Stimulated activated CD8-positive, alpha-beta memory T cell treated with anti-CD3 and anti-CD28 coated beads, Interleukin-15, amount 100 ng/mL, for 24 hours (primary cell): ENCODE measurements around the gene ABLIM3.
"Not testable (repeated sequence)": the region's sequence is repeated elsewhere in the genome, so short reads cannot be mapped to it uniquely, and the experiment has no call there.

ENCODE experiments used
- DNase-seq: peaks from one replicate; pipeline ENCODE4 v3.0.0-alpha.2; 2020; ENCODE audit warnings: low read depth

Gene ABLIM3

GRCh38 chr5:149157330-149157729 is 16.0 kb downstream of the ABLIM3 start:
- DNase-seq: no peak

- DNase-seq: no peak
Observed at GRCh38 chr5:149160291-149160787, 19.0 kb downstream of the ABLIM3 start.

GRCh38 chr5:149161026-149161687 is 19.9 kb downstream of the ABLIM3 start:
- DNase-seq: no peak

GRCh38 chr5:149161850-149162249 is 20.6 kb downstream of the ABLIM3 start:
- DNase-seq: no peak

GRCh38 chr5:149162401-149163084 is 21.2 kb downstream of the ABLIM3 start:
- DNase-seq: no peak

- no peak for DNase-seq
Observed at GRCh38 chr5:149164731-149165130, 23.4 kb downstream of the ABLIM3 start.

- no peak for DNase-seq
Observed at GRCh38 chr5:149166128-149166527, 24.8 kb downstream of the ABLIM3 start.

- DNase-seq: no peak
Observed at GRCh38 chr5:149166591-149167100, 25.4 kb downstream of the ABLIM3 start.

GRCh38 chr5:149168276-149168906 is 27.1 kb downstream of the ABLIM3 start:
- no peak for DNase-seq

- DNase-seq: no peak
Observed at GRCh38 chr5:149170299-149170698, 29.0 kb downstream of the ABLIM3 start.

GRCh38 chr5:149172261-149172660 is 31.0 kb downstream of the ABLIM3 start:
- no peak for DNase-seq

GRCh38 chr5:149172709-149173505 is 31.6 kb downstream of the ABLIM3 start:
- no peak for DNase-seq

- no peak for DNase-seq
Observed at GRCh38 chr5:149174847-149175234, 33.5 kb downstream of the ABLIM3 start.

- no peak for DNase-seq
Observed at GRCh38 chr5:149175346-149176105, 34.2 kb downstream of the ABLIM3 start.

GRCh38 chr5:149177339-149177843 is 36.1 kb downstream of the ABLIM3 start:
- DNase-seq: no peak

GRCh38 chr5:149177911-149178565 is 36.7 kb downstream of the ABLIM3 start:
- DNase-seq: no peak

- no peak for DNase-seq
Observed at GRCh38 chr5:149181732-149182131, 40.4 kb downstream of the ABLIM3 start.

- DNase-seq: no peak
Observed at GRCh38 chr5:149182241-149182640, 40.9 kb downstream of the ABLIM3 start.

GRCh38 chr5:149185067-149185466 is 43.8 kb downstream of the ABLIM3 start:
- DNase-seq: no peak

- DNase-seq: no peak
Observed at GRCh38 chr5:149186506-149186905, 45.2 kb downstream of the ABLIM3 start.

GRCh38 chr5:149187617-149188016 is 46.3 kb downstream of the ABLIM3 start:
- DNase-seq: not testable (repeated sequence)
